ENCODE data around the gene PSMG1. TPM values are rescaled to one million over a fixed set of nuclear protein-coding genes. Genes with fewer than 3 reads are reported as not detected.

Gene PSMG1
- total and polyA plus RNA-seq, 9 of the 15 experiments (the other 6 are each of a cell fraction or from before 2014, with no cell fraction given) = 54.5 to 427 (median 328) TPM

- TF ChIP-seq PCBP1 (IDR thresholded peaks at IDR 0.05; ENCODE audit: low read depth, low read length, poor library complexity, severe bottlenecking) (peak; percentile 81), PCBP2 (IDR thresholded peaks at IDR 0.05; ENCODE audit: low read depth, low read length, poor library complexity, severe bottlenecking) (no peak), MTA3 (IDR thresholded peaks at IDR 0.05; ENCODE audit: borderline replicate concordance) (peak; percentile 75; the same call in 1 of the 2 replicates), TRIM24 (IDR thresholded peaks at IDR 0.05) (no peak), RBM14 (IDR thresholded peaks at IDR 0.05; ENCODE audit: borderline replicate concordance, insufficient read depth, low read depth, low read length) (no peak), ASH1L (IDR thresholded peaks at IDR 0.05; ENCODE audit: borderline replicate concordance, low read depth, partially characterized antibody) (no peak), AFF4 (CRISPR knock-in tag; IDR thresholded peaks at IDR 0.05) (peak; percentile 72; the same call in 1 of the 2 replicates), TOE1 (IDR thresholded peaks at IDR 0.05; ENCODE audit: borderline replicate concordance) (peak; percentile 74; the same call in 1 of the 2 replicates), TOE1 (CRISPR knock-in tag; IDR thresholded peaks at IDR 0.05; ENCODE audit: borderline replicate concordance, low read depth) (no peak), DIDO1 (tag; IDR thresholded peaks at IDR 0.05; ENCODE audit: low read depth) (no peak), ZNF121 (CRISPR knock-in tag; conservative IDR thresholded peaks at IDR 0.05) (peak; percentile 47), GTF2A2 (tag; IDR thresholded peaks at IDR 0.05) (no peak), XRCC5 (IDR thresholded peaks at IDR 0.05; ENCODE audit: low read depth, low read length) (0 out of 2 replicates have a peak, but pooled peaks have one; percentile 36), SIN3A (IDR thresholded peaks at IDR 0.05; ENCODE audit: borderline replicate concordance in 2 of 2, control insufficient read depth in 1 of 2, low read depth in 2 of 2, low read length in 2 of 2) (peak; percentile 68 to 93; a peak in 2 of 4 replicates), EZH2 (IDR thresholded peaks at IDR 0.05; ENCODE audit: borderline replicate concordance, low read depth, low read length) (no peak), SAP30 (IDR thresholded peaks at IDR 0.05; ENCODE audit: borderline replicate concordance, insufficient read depth, low read depth, low read length, poor library complexity, severe bottlenecking) (peak; percentile 83), RNF219 (CRISPR knock-in tag; IDR thresholded peaks at IDR 0.05) (no peak), ZBTB1 (CRISPR knock-in tag; IDR thresholded peaks at IDR 0.05; ENCODE audit: borderline replicate concordance, low read depth) (peak; percentile 18), EHMT2 (IDR thresholded peaks at IDR 0.05) (no peak), ZEB2 (IDR thresholded peaks at IDR 0.05) (peak; percentile 44; the same call in 1 of the 2 replicates)
Measured at GRCh38 chr21:39183272-39184049, at the start of gene PSMG1 (continued).
